NCI-H2171 treated with DMSO at 0.1 percent for 48 hours (cell line): ENCODE measurements around the gene NR5A2.
A peak's percentile ranks its signal among the peaks of the same experiment; 100 is the strongest.
"Not testable (repeated sequence)": the region's sequence is repeated elsewhere in the genome, so short reads cannot be mapped to it uniquely, and the experiment has no call there.

Source experiments
- DNase-seq: peaks from one replicate; lab custom pipeline; 2025; lab: John Stamatoyannopoulos, UW

Gene NR5A2

GRCh38 chr1:200165493-200166220, 138.1 kb downstream of the NR5A2 start:
- no peak for DNase-seq

- no peak for DNase-seq
Observed at GRCh38 chr1:200166411-200166810, 138.9 kb downstream of the NR5A2 start.

- no peak for DNase-seq
Observed at GRCh38 chr1:200168926-200169325, 141.4 kb downstream of the NR5A2 start.

GRCh38 chr1:200172311-200172710, 144.8 kb downstream of the NR5A2 start:
- DNase-seq = no peak

GRCh38 chr1:200173097-200173618, 145.6 kb downstream of the NR5A2 start:
- peak; percentile 24 for DNase-seq

- no peak for DNase-seq
Observed at GRCh38 chr1:200174525-200175295, 147.2 kb downstream of the NR5A2 start.

- no peak for DNase-seq
Observed at GRCh38 chr1:200176181-200176580, 148.7 kb downstream of the NR5A2 start.

- no peak for DNase-seq
Observed at GRCh38 chr1:200176798-200177197, 149.3 kb downstream of the NR5A2 start.

- DNase-seq = no peak
Observed at GRCh38 chr1:200178340-200178739, 150.8 kb downstream of the NR5A2 start.

- DNase-seq = no peak
Observed at GRCh38 chr1:200179126-200179780, 151.7 kb downstream of the NR5A2 start.

GRCh38 chr1:200179781-200180160, 152.3 kb downstream of the NR5A2 start:
- DNase-seq = no peak

- DNase-seq = no peak
Observed at GRCh38 chr1:200180821-200181220, 153.3 kb downstream of the NR5A2 start.

GRCh38 chr1:200181861-200182260, 154.4 kb downstream of the NR5A2 start:
- DNase-seq = no peak

GRCh38 chr1:200182701-200183100, 155.2 kb downstream of the NR5A2 start:
- DNase-seq = no peak

GRCh38 chr1:200183637-200184036, 156.1 kb downstream of the NR5A2 start:
- no peak for DNase-seq

- peak; percentile 79 for DNase-seq
Observed at GRCh38 chr1:200184196-200184595, 156.7 kb downstream of the NR5A2 start.

- not testable (repeated sequence) for DNase-seq
Observed at GRCh38 chr1:200185191-200185590, 157.7 kb downstream of the NR5A2 start.

- DNase-seq = not testable (repeated sequence)
Observed at GRCh38 chr1:200187332-200187731, 159.8 kb downstream of the NR5A2 start.

GRCh38 chr1:200191993-200192392, 164.5 kb downstream of the NR5A2 start:
- no peak for DNase-seq

GRCh38 chr1:200194477-200194876, 167.0 kb downstream of the NR5A2 start:
- DNase-seq = no peak

- DNase-seq = no peak
Observed at GRCh38 chr1:200198236-200198635, 170.7 kb downstream of the NR5A2 start.

GRCh38 chr1:200205216-200205995, 177.9 kb downstream of the NR5A2 start:
- no peak for DNase-seq
